T-cell (primary cell): Measurements from ENCODE around the gene ARL8B. TPM values are rescaled to one million over a fixed set of nuclear protein-coding genes. Genes with fewer than 3 reads are reported as not detected.
A peak's percentile ranks its signal among the peaks of the same experiment; 100 is the strongest.

Experiments
- ATAC-seq, 4 experiments: fragments of 200-7000 bp in 3 of 4; fragments of 150-1000 bp in 1 of 4; cut with Tn5 transposase; replicated peaks in 1 of 4; 1 replicate in 3 of 4; 2 replicates in 1 of 4; pipeline ENCODE4 v1.10.0; 2021; ENCODE audit warnings: moderate library complexity in 3 of 4, mild to moderate bottlenecking in 2 of 4, moderate number of reproducible peaks in 1 of 4
- CTCF ChIA-PET, 2 donors: fragments of 300-600 bp; sonication (Branson Sonifier 250); formaldehyde crosslinking; loops; one replicate each; lab custom pipeline; 2022; ENCODE audit warnings: antibody characterized with exemption in 2 of 2; lab: Charles Lee
- POLR2A ChIA-PET, 2 donors: fragments of 300-600 bp; sonication (Branson Sonifier 250); formaldehyde crosslinking; loops; one replicate each; lab custom pipeline; 2022; ENCODE audit warnings: antibody characterized with exemption in 2 of 2; lab: Charles Lee
- DNase-seq, 35 experiments: peaks; one replicate each; pipeline versions ENCODE4 v3.0.0 to v3.0.0-alpha.2; 2013 to 2023
- H3K27ac ChIP-seq: one replicate; pipeline ENCODE4 v1.5.1; 2013; ENCODE audit warnings: low read length
- H3K27me3 ChIP-seq, 2 experiments: replicated peaks in 1 of 2; 1 replicate in 1 of 2; 2 replicates in 1 of 2; pipeline versions ENCODE4 v1.6.1 to v1.7.0; 2013; ENCODE audit warnings: low read length in 1 of 2, mixed read lengths in 1 of 2; ENCODE audit not compliant: control insufficient read depth in 2 of 2, insufficient read depth in 2 of 2; ENCODE audit errors: extremely low read depth in 1 of 2
- H3K36me3 ChIP-seq, 2 donors: 1 replicate in 1 of 2; 2 replicates in 1 of 2; pipeline versions ENCODE4 v1.6.1 to v1.7.0; 2013; ENCODE audit warnings: low read length in 1 of 2; ENCODE audit not compliant: control insufficient read depth in 2 of 2, insufficient read depth in 1 of 2; ENCODE audit errors: extremely low read depth in 1 of 2
- H3K4me1 ChIP-seq, 2 experiments: 1 replicate in 1 of 2; 2 replicates in 1 of 2; pipeline versions ENCODE4 v1.6.1 to v1.7.0; 2013; ENCODE audit warnings: low read length in 2 of 2, mixed read lengths in 1 of 2; ENCODE audit not compliant: insufficient read depth in 2 of 2, control insufficient read depth in 1 of 2; ENCODE audit errors: extremely low read depth in 1 of 2
- H3K4me3 ChIP-seq, 2 donors: 1 replicate in 1 of 2; 2 replicates in 1 of 2; pipeline versions ENCODE4 v1.5.1 to v1.7.0; 2013; ENCODE audit warnings: mild to moderate bottlenecking in 2 of 2, low read length in 1 of 2, moderate library complexity in 1 of 2; ENCODE audit not compliant: control insufficient read depth in 1 of 2; ENCODE audit errors: extremely low read depth in 1 of 2
- H3K9me3 ChIP-seq: 2 replicates; pipeline ENCODE4 v1.7.0; 2013
- H3K27ac Mint-ChIP-seq, 2 donors: one replicate each; pipeline ENCODE4 v1.8.0; 2020 to 2021; ENCODE audit warnings: mild to moderate bottlenecking in 2 of 2, mixed read lengths in 2 of 2
- H3K27me3 Mint-ChIP-seq, 2 donors: one replicate each; pipeline ENCODE4 v1.8.0; 2021 to 2022; ENCODE audit warnings: mixed read lengths in 2 of 2
- H3K36me3 Mint-ChIP-seq: one replicate; pipeline ENCODE4 v1.8.0; 2021; ENCODE audit warnings: mixed read lengths
- H3K4me1 Mint-ChIP-seq, 3 donors: one replicate each; pipeline ENCODE4 v1.8.0; 2020 to 2022; ENCODE audit warnings: mixed read lengths in 3 of 3, mild to moderate bottlenecking in 1 of 3
- H3K4me3 Mint-ChIP-seq, 3 donors: one replicate each; pipeline ENCODE4 v1.8.0; 2020 to 2022; ENCODE audit warnings: mild to moderate bottlenecking in 3 of 3, mixed read lengths in 3 of 3, moderate library complexity in 3 of 3
- H3K9me3 Mint-ChIP-seq, 3 donors: one replicate each; pipeline ENCODE4 v1.8.0; 2020 to 2022; ENCODE audit warnings: mixed read lengths in 3 of 3
- WGBS: methylation state at CpG from one replicate; pipeline ENCODE4 v1.1.5; 2013; ENCODE audit warnings: missing lambda C conversion rate; ENCODE audit not compliant: insufficient coverage; 5-methylcytosine and 5-hydroxymethylcytosine counted together
- total RNA-seq, 35 experiments: library from RNA in 6 of 35; stranded (reverse) in 6 of 35; fragments of 120-200 nt in 1 of 35; gene quantifications; one replicate each; pipeline versions ENCODE4 v1.2.1 to v1.2.4 and lab custom pipeline; 2013 to 2026

The ARL8B gene
- total RNA-seq, 5 donors from 2014 or later (not counting 1 experiment from before 2014, with no cell fraction given), result 40.6 to 52.6 (median 48.3) TPM

- Histone ChIP-seq H3K36me3 (no peaks in the 10 kb centered on the region), H3K4me3 (no peak overlapping the region), H3K4me1 (peaks cover 0 to 7% of the 10 kb centered on the region in 2 experiments), H3K9me3 (no peaks in the 10 kb centered on the region), H3K27ac (no peak overlapping the region), H3K27me3 (no peaks in the 10 kb centered on the region)
- no peak overlapping the region for H3K27ac Mint-ChIP-seq
- no peaks in the 10 kb centered on the region for H3K9me3 Mint-ChIP-seq
- H3K4me1 Mint-ChIP-seq, result peaks cover 74 to 80% (median 74%) of the 10 kb centered on the region in 3 donors
- H3K4me3 Mint-ChIP-seq, result no peak overlapping the region
- peaks cover 24% of the 10 kb centered on the region for H3K36me3 Mint-ChIP-seq
- no peak for ATAC-seq
- ChIA-PET POLR2A (interaction anchor here in 1 of 2 donors (0.6 kb wide), 1 partner anchor 294 kb away, joined by 7 read pairs; no protein-coding TSS in a partner anchor), CTCF (no interaction called here)
- DNase-seq, result no peak
- no peaks in the 10 kb centered on the region for H3K27me3 Mint-ChIP-seq
Measured at GRCh38 chr3:5155241-5155640, 33.1 kb downstream of the ARL8B start.

GRCh38 chr3:5160321-5160720, 38.2 kb downstream of the ARL8B start:
- no peaks in the 10 kb centered on the region for H3K27me3 Mint-ChIP-seq
- Histone ChIP-seq H3K36me3 (no peaks in the 10 kb centered on the region), H3K27me3 (no peaks in the 10 kb centered on the region), H3K4me1 (peaks cover 7 to 11% of the 10 kb centered on the region in 2 experiments), H3K9me3 (no peaks in the 10 kb centered on the region), H3K4me3 (no peak overlapping the region), H3K27ac (no peak overlapping the region)
- ChIA-PET CTCF (no interaction called here), POLR2A (no interaction called here)
- H3K4me3 Mint-ChIP-seq, result peak overlapping the region in 1 of 3 donors; percentile 1
- H3K27ac Mint-ChIP-seq, result no peak overlapping the region
- ATAC-seq, result no peak
- 100% methylated on average over 1 of the region's 3 CpGs for WGBS
- H3K36me3 Mint-ChIP-seq, result peaks cover 6% of the 10 kb centered on the region
- no peak for DNase-seq
- no peaks in the 10 kb centered on the region for H3K9me3 Mint-ChIP-seq
- H3K4me1 Mint-ChIP-seq, result peaks cover 78 to 85% (median 82%) of the 10 kb centered on the region in 3 donors

GRCh38 chr3:5160940-5161858, 39.1 kb downstream of the ARL8B start:
- CTCF ChIA-PET, result interaction anchor here (0.5 to 0.6 kb wide), 4 partner anchors 23 to 479 kb away, joined by 4 to 6 read pairs (median 5); no protein-coding TSS in a partner anchor
- Mint-ChIP-seq H3K4me1 (peaks cover 76 to 81% (median 78%) of the 10 kb centered on the region in 3 donors), H3K27me3 (no peaks in the 10 kb centered on the region), H3K27ac (peak overlapping the region; percentile 34 to 67), H3K36me3 (peaks cover 6% of the 10 kb centered on the region), H3K9me3 (no peaks in the 10 kb centered on the region), H3K4me3 (peak overlapping the region in 1 of 3 donors; percentile 40)
- H3K9me3 ChIP-seq, result no peaks in the 10 kb centered on the region
- WGBS, result 33% methylated on average over 1 of the region's 4 CpGs
- no peak overlapping the region for H3K4me3 ChIP-seq
- peak overlapping the region; percentile 4 for H3K27ac ChIP-seq
- H3K27me3 ChIP-seq, result no peaks in the 10 kb centered on the region
- POLR2A ChIA-PET, result no interaction called here
- H3K4me1 ChIP-seq, result peaks cover 7 to 11% of the 10 kb centered on the region in 2 experiments
- no peaks in the 10 kb centered on the region for H3K36me3 ChIP-seq
- DNase-seq (no peak), ATAC-seq (no peak)

GRCh38 chr3:5162102-5162501, 40.0 kb downstream of the ARL8B start:
- peak overlapping the region in 1 of 3 donors; percentile 3 for H3K4me3 Mint-ChIP-seq
- ChIA-PET CTCF (interaction anchor here (0.5 to 0.6 kb wide), 3 partner anchors 11 to 47 kb away, joined by 4 to 6 read pairs (median 5); no protein-coding TSS in a partner anchor), POLR2A (interaction anchor here in 1 of 2 donors (0.5 kb wide), 1 partner anchor 35 kb away, joined by 5 read pairs; no protein-coding TSS in a partner anchor)
- Histone ChIP-seq H3K4me1 (peaks cover 7 to 11% of the 10 kb centered on the region in 2 experiments), H3K27me3 (no peaks in the 10 kb centered on the region), H3K27ac (no peak overlapping the region), H3K9me3 (no peaks in the 10 kb centered on the region), H3K36me3 (no peaks in the 10 kb centered on the region), H3K4me3 (no peak overlapping the region)
- WGBS, result 92% methylated on average over 1 of the region's 1 CpG
- H3K9me3 Mint-ChIP-seq, result no peaks in the 10 kb centered on the region
- no peaks in the 10 kb centered on the region for H3K27me3 Mint-ChIP-seq
- peaks cover 3% of the 10 kb centered on the region for H3K36me3 Mint-ChIP-seq
- H3K4me1 Mint-ChIP-seq, result peaks cover 75 to 80% (median 78%) of the 10 kb centered on the region in 3 donors
- peak overlapping the region in 1 of 2 donors; percentile 15 for H3K27ac Mint-ChIP-seq
- DNase-seq (no peak), ATAC-seq (no peak)

GRCh38 chr3:5165698-5166097, 43.6 kb downstream of the ARL8B start:
- WGBS, result 100% methylated on average over 2 of the region's 4 CpGs
- Histone ChIP-seq H3K27me3 (no peaks in the 10 kb centered on the region), H3K4me1 (peaks cover 7 to 9% of the 10 kb centered on the region in 2 experiments), H3K9me3 (no peaks in the 10 kb centered on the region), H3K4me3 (no peak overlapping the region), H3K27ac (no peak overlapping the region), H3K36me3 (peaks cover 0 to 2% of the 10 kb centered on the region in 2 donors)
- Mint-ChIP-seq H3K27me3 (no peaks in the 10 kb centered on the region), H3K4me3 (no peak overlapping the region), H3K4me1 (peaks cover 72 to 79% (median 72%) of the 10 kb centered on the region in 3 donors), H3K9me3 (no peaks in the 10 kb centered on the region), H3K36me3 (no peaks in the 10 kb centered on the region), H3K27ac (peak overlapping the region in 1 of 2 donors; percentile 22)
- ATAC-seq (no peak), DNase-seq (no peak)
- ChIA-PET CTCF (interaction anchor here in 1 of 2 donors (0.7 kb wide), 1 partner anchor 57 kb away, joined by 6 read pairs; no protein-coding TSS in a partner anchor), POLR2A (interaction anchor here (0.5 to 0.7 kb wide), 2 partner anchors 9 to 15 kb away, joined by 3 read pairs; no protein-coding TSS in a partner anchor)

GRCh38 chr3:5166846-5167245, 44.8 kb downstream of the ARL8B start:
- Histone ChIP-seq H3K27me3 (no peaks in the 10 kb centered on the region), H3K9me3 (no peaks in the 10 kb centered on the region), H3K27ac (no peak overlapping the region), H3K4me1 (no peaks in the 10 kb centered on the region), H3K4me3 (no peak overlapping the region), H3K36me3 (peaks cover 0 to 11% of the 10 kb centered on the region in 2 donors)
- no peaks in the 10 kb centered on the region for H3K9me3 Mint-ChIP-seq
- H3K27ac Mint-ChIP-seq, result no peak overlapping the region
- no peaks in the 10 kb centered on the region for H3K36me3 Mint-ChIP-seq
- DNase-seq (no peak), ATAC-seq (no peak)
- WGBS, result no CpG with 5 or more reads among the region's 2 CpGs
- H3K27me3 Mint-ChIP-seq, result no peaks in the 10 kb centered on the region
- H3K4me1 Mint-ChIP-seq, result peaks cover 60 to 68% (median 61%) of the 10 kb centered on the region in 3 donors
- ChIA-PET POLR2A (interaction anchor here in 1 of 2 donors (0.5 kb wide), 1 partner anchor 1981 kb away, joined by 3 read pairs; no protein-coding TSS in a partner anchor), CTCF (interaction anchor here in 1 of 2 donors (0.6 kb wide), 1 partner anchor 51 kb away, joined by 3 read pairs; no protein-coding TSS in a partner anchor)
- H3K4me3 Mint-ChIP-seq, result no peak overlapping the region
